HCT116 (cell line): ENCODE data around the gene BDH1. TPM values are rescaled to one million over a fixed set of nuclear protein-coding genes. Genes with fewer than 3 reads are reported as not detected.

ENCODE experiments used
- ATAC-seq: fragments of 200-7000 bp; cut with Tn5 transposase; 2 replicates; pipeline ENCODE4 v1.9.1; 2020; ENCODE audit warnings: mild to moderate bottlenecking, moderate library complexity
- BruUV-seq: library from RNA; stranded (reverse); fragments of 400-500 nt; replicated peaks from 2 replicates; lab custom pipeline; 2021; lab: Mats Ljungman, UMichigan
- CTCF ChIA-PET: fragments of 300-600 bp; sonication (Branson Sonifier 250); formaldehyde crosslinking; loops from one replicate; lab custom pipeline; 2021; ENCODE audit warnings: antibody characterized with exemption; lab: Charles Lee
- POLR2A ChIA-PET: fragments of 300-600, 350-600 bp; sonication (Branson Sonifier 250); formaldehyde crosslinking; loops from one replicate; lab custom pipeline; 2021; ENCODE audit warnings: antibody characterized with exemption; lab: Charles Lee
- RAD21 ChIA-PET, 2 experiments: fragments of 300-600 bp; sonication (Branson Sonifier 250); formaldehyde crosslinking; loops; one replicate each; lab custom pipeline; 2023; ENCODE audit warnings: low total read pairs in 2 of 2; ENCODE audit not compliant: uncharacterized antibody in 2 of 2, unreplicated experiment in 2 of 2, low non-redundant PET in 1 of 2; lab: Charles Lee
- DNase-seq: peaks from one replicate; pipeline ENCODE4 v3.0.0-alpha.2; 2010; ENCODE audit warnings: low read depth, low spot score
- H2AFZ ChIP-seq: fragments of 200-600 bp; shearing (Covaris generic), sonication (generic); 2 replicates; pipeline ENCODE4 v1.6.1; 2017; ENCODE audit warnings: low read depth, mixed run types, mixed read lengths, antibody characterized with exemption, low read length; ENCODE audit not compliant: poor library complexity, severe bottlenecking
- H3K27ac ChIP-seq: 2 replicates; pipeline ENCODE4 v1.5.1; 2012; ENCODE audit warnings: low read depth, low read length
- H3K27me3 ChIP-seq: fragments of 200-600 bp; sonication (generic); 2 replicates; pipeline ENCODE4 v1.6.1; 2016; ENCODE audit warnings: mixed run types, low read length, mixed read lengths; ENCODE audit not compliant: insufficient read depth
- H3K36me3 ChIP-seq, 2 experiments: fragments of 200-500 bp in 1 of 2; fragments of 200-600 bp in 1 of 2; sonication (Bioruptor generic) in 1 of 2; sonication (generic) in 1 of 2; 2 replicates each; pipeline versions ENCODE4 v1.5.1 to v1.6.1; 2014 to 2016; ENCODE audit warnings: low read length in 2 of 2, inconsistent platforms in 1 of 2, mixed read lengths in 1 of 2, mixed run types in 1 of 2; ENCODE audit not compliant: insufficient read depth in 2 of 2, control insufficient read depth in 1 of 2
- H3K4me1 ChIP-seq, 2 experiments: fragments of 200-600 bp in 1 of 2; sonication (generic) in 1 of 2; 2 replicates each; pipeline versions ENCODE4 v1.5.1 to v1.6.1; 2012 to 2017; ENCODE audit warnings: low read length in 2 of 2, inconsistent platforms in 1 of 2, mild to moderate bottlenecking in 1 of 2, mixed read lengths in 1 of 2, mixed run types in 1 of 2, moderate library complexity in 1 of 2; ENCODE audit not compliant: insufficient read depth in 2 of 2, control insufficient read depth in 1 of 2
- H3K4me2 ChIP-seq: fragments of 200-600 bp; sonication (generic); 2 replicates; pipeline ENCODE4 v1.6.1; 2017; ENCODE audit warnings: mixed run types, low read length, mixed read lengths
- H3K4me3 ChIP-seq, 2 experiments: fragments of 200-600 bp in 1 of 2; sonication (generic) in 1 of 2; replicated peaks in 1 of 2; 2 replicates each; pipeline ENCODE4 v1.5.1; 2011 to 2016; ENCODE audit warnings: low read length in 2 of 2, control low read depth in 1 of 2, low read depth in 1 of 2, mild to moderate bottlenecking in 1 of 2, mixed read lengths in 1 of 2, mixed run types in 1 of 2
- H3K79me2 ChIP-seq: fragments of 200-600 bp; sonication (generic); 2 replicates; pipeline ENCODE4 v1.6.1; 2017; ENCODE audit warnings: mild to moderate bottlenecking, mixed run types, low read length, moderate library complexity, mixed read lengths; ENCODE audit not compliant: insufficient read depth
- H3K9ac ChIP-seq: fragments of 200-600 bp; sonication (generic); 2 replicates; pipeline ENCODE4 v1.6.1; 2016; ENCODE audit warnings: low read length, mixed read lengths
- H3K9me2 ChIP-seq: fragments of 200-600 bp; sonication (generic), shearing (Covaris generic); 2 replicates; pipeline ENCODE4 v1.6.1; 2017; ENCODE audit warnings: mixed run types, mild to moderate bottlenecking, moderate library complexity; ENCODE audit not compliant: insufficient read depth
- H3K9me3 ChIP-seq, 2 experiments: fragments of 200-500 bp in 1 of 2; fragments of 200-600 bp in 1 of 2; sonication (Bioruptor generic) in 1 of 2; sonication (generic) in 1 of 2; 2 replicates each; pipeline ENCODE4 v1.6.1; 2014 to 2017; ENCODE audit warnings: low read length in 2 of 2, mixed read lengths in 2 of 2, inconsistent platforms in 1 of 2, low read depth in 1 of 2, mild to moderate bottlenecking in 1 of 2, mixed run types in 1 of 2, moderate library complexity in 1 of 2; ENCODE audit not compliant: control insufficient read depth in 1 of 2, insufficient read depth in 1 of 2
- H4K20me1 ChIP-seq: fragments of 200-600 bp; sonication (generic), shearing (Covaris generic); 2 replicates; pipeline ENCODE4 v1.6.1; 2017; ENCODE audit warnings: mixed run types, mild to moderate bottlenecking, moderate library complexity; ENCODE audit not compliant: insufficient read depth
- EZH2 ChIP-seq: fragments of 200-600 bp; sonication (generic); IDR thresholded peaks from 2 replicates; pipeline ENCODE4 v1.6.1; 2017; ENCODE audit warnings: antibody characterized with exemption, mixed run types
- EZH2phosphoT487 ChIP-seq: fragments of 200-600 bp; IDR thresholded peaks from 2 replicates; pipeline ENCODE4 v1.6.1; 2018; ENCODE audit warnings: antibody characterized with exemption, borderline replicate concordance
- FOSL1 ChIP-seq: IDR thresholded peaks from 2 replicates; pipeline ENCODE4 v1.6.1; 2012; ENCODE audit warnings: low read depth
- JUND ChIP-seq: IDR thresholded peaks from 2 replicates; pipeline ENCODE4 v1.6.1; 2012
- POLR2A ChIP-seq: IDR thresholded peaks from 2 replicates; pipeline ENCODE4 v1.7.0; 2011; ENCODE audit warnings: borderline replicate concordance; ENCODE audit not compliant: insufficient read depth, insufficient read length; ENCODE audit errors: extremely low read depth
- POLR2AphosphoS5 ChIP-seq: IDR thresholded peaks from 2 replicates; pipeline ENCODE4 v1.6.1; 2011; ENCODE audit warnings: mild to moderate bottlenecking, low read depth, low read length, moderate library complexity
- RAD21 ChIP-seq: IDR thresholded peaks from 2 replicates; pipeline ENCODE4 v1.6.1; 2012; ENCODE audit warnings: low read depth, mild to moderate bottlenecking
- SIN3A ChIP-seq: IDR thresholded peaks from 2 replicates; pipeline ENCODE4 v1.6.1; 2012; ENCODE audit warnings: low read depth
- SRF ChIP-seq: IDR thresholded peaks from 2 replicates; pipeline ENCODE4 v1.6.1; 2012; ENCODE audit warnings: low read depth
- ZFX ChIP-seq: fragments of 450-650 bp; IDR thresholded peaks from 2 replicates; pipeline ENCODE4 v1.6.1; 2017
- ZNF274 ChIP-seq: fragments of 200-500 bp; sonication (Bioruptor generic); IDR thresholded peaks from 2 replicates; pipeline ENCODE4 v1.6.1; 2014; ENCODE audit warnings: mild to moderate bottlenecking, low read depth, low read length, inconsistent platforms
- intact Hi-C: fragments of 100-400 bp; cut with micrococcal nuclease; formaldehyde crosslinking; loops from 2 replicates; pipeline ENCODE4 v1.10.0; 2022
- total RNA-seq: library from RNA; stranded (reverse); gene quantifications from one replicate; pipeline ENCODE4 v1.2.1, GENCODE V29; 2021; ENCODE audit not compliant: unreplicated experiment
- TF ChIP-seq, protein P1 (sequence below): IDR thresholded peaks from 2 replicates; pipeline ENCODE4 v1.6.1; 2012
- TF ChIP-seq, protein P2 (sequence below), 3 experiments: fragments of 200-600 bp in 1 of 3; sonication (generic) in 1 of 3; IDR thresholded peaks in 2 of 3; conservative IDR thresholded peaks in 1 of 3; 2 replicates each; pipeline ENCODE4 v1.5.1; 2012 to 2017; ENCODE audit warnings: low read depth in 2 of 3, low read length in 2 of 3, antibody characterized with exemption in 1 of 3, borderline replicate concordance in 1 of 3, control low read depth in 1 of 3, mild to moderate bottlenecking in 1 of 3, mixed read lengths in 1 of 3, mixed run types in 1 of 3, moderate library complexity in 1 of 3; ENCODE audit not compliant: insufficient read depth in 1 of 3
- TF ChIP-seq, protein P3 (sequence below): IDR thresholded peaks from 2 replicates; pipeline ENCODE4 v1.6.1; 2012

Gene BDH1
- total RNA-seq, 1 experiment from 2014 or later, result 26.6 TPM

DNA sequence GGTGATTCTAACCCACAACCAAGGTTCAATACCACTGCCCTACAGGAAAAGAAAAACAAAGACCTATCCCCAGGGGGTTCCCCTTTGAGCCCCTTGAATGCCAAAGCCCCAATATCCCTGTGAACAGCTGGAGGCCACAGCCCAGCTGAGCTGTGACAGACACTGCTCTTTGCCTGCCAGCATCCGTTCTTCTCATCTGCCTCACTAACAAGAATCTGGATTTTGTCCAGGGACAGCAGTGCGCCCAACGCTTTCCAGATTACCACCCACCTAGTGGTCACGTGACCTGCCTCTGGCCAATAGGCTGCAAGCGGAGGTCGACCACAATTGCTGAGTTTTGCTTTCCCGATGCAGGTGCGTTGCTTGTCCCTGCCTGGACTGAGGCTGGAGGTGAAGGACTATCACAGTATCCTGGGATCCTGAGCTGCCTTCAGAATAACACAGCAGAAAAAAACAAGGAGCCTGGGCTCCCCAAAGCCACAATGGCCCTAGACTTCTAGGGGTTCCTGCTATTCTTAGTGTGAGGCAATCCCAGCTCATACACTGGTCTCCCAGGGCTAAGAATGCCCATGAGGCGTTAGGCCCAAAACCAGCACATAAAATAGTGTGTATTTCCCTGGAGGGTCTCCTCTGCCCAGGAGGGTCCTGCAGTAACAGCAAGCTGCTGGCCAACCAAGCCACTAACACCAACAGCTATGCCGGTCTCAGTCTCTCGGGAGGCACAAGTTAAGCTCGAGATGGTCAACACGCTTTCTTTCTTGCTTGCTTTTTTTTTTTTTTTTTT lies 13.8 kb downstream of the BDH1 start:
- Histone ChIP-seq H3K9me3 (no peaks in the 10 kb centered on the region), H3K79me2 (no peaks in the 10 kb centered on the region), H3K4me3 (no peak overlapping the region), H2AFZ (no peak overlapping the region), H4K20me1 (no peaks in the 10 kb centered on the region), H3K9ac (no peak overlapping the region), H3K36me3 (no peaks in the 10 kb centered on the region), H3K9me2 (no peaks in the 10 kb centered on the region), H3K27ac (no peak overlapping the region), H3K4me2 (no peak overlapping the region), H3K27me3 (no peaks in the 10 kb centered on the region), H3K4me1 (peaks cover 6 to 30% of the 10 kb centered on the region in 2 experiments)
- TF ChIP-seq POLR2A (no peak), JUND (no peak), ZNF274 (no peak), EZH2 (no peak), FOSL1 (no peak), EZH2phosphoT487 (no peak), RAD21 (no peak), SIN3A (no peak), SRF (no peak), POLR2AphosphoS5 (no peak), ZFX (no peak)
- TF ChIP-seq, protein P1, sequence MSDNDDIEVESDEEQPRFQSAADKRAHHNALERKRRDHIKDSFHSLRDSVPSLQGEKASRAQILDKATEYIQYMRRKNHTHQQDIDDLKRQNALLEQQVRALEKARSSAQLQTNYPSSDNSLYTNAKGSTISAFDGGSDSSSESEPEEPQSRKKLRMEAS, result no peak
- TF ChIP-seq, protein P2, sequence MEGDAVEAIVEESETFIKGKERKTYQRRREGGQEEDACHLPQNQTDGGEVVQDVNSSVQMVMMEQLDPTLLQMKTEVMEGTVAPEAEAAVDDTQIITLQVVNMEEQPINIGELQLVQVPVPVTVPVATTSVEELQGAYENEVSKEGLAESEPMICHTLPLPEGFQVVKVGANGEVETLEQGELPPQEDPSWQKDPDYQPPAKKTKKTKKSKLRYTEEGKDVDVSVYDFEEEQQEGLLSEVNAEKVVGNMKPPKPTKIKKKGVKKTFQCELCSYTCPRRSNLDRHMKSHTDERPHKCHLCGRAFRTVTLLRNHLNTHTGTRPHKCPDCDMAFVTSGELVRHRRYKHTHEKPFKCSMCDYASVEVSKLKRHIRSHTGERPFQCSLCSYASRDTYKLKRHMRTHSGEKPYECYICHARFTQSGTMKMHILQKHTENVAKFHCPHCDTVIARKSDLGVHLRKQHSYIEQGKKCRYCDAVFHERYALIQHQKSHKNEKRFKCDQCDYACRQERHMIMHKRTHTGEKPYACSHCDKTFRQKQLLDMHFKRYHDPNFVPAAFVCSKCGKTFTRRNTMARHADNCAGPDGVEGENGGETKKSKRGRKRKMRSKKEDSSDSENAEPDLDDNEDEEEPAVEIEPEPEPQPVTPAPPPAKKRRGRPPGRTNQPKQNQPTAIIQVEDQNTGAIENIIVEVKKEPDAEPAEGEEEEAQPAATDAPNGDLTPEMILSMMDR (IDR thresholded peaks at IDR 0.05 in 2 of 3, conservative IDR thresholded peaks at IDR 0.05 in 1 of 3; ENCODE audit: borderline replicate concordance in 1 of 3, insufficient read depth in 1 of 3, low read depth in 2 of 3, low read length in 2 of 3), result no peak
- TF ChIP-seq, protein P3, sequence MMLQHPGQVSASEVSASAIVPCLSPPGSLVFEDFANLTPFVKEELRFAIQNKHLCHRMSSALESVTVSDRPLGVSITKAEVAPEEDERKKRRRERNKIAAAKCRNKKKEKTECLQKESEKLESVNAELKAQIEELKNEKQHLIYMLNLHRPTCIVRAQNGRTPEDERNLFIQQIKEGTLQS, result no peak
- BruUV-seq, result no TSS peak
- ChIA-PET POLR2A (no interaction called here), CTCF (no interaction called here), RAD21 (no interaction called here)
- DNase-seq (no peak), ATAC-seq (no peak)
- intact Hi-C loops, result no loop called here
